ENCODE data around the gene CRAMP1.
"Not testable (repeated sequence)": the region's sequence is repeated elsewhere in the genome, so short reads cannot be mapped to it uniquely, and the experiment has no call there.

CRAMP1 gene

GRCh38 chr16:1612320-1613111 lies at the start of gene CRAMP1:
CRAMP1 (plus strand) TSS chr16:1612360; CDS start chr16:1614640, 2,280 bp downstream.
- no peak for DNase-seq (ENCODE audit: low spot score)

- no peak for DNase-seq (ENCODE audit: low spot score)
Measured at GRCh38 chr16:1563786-1564185, 48.4 kb upstream of the CRAMP1 start.

- DNase-seq (ENCODE audit: low spot score), result no peak
Measured at GRCh38 chr16:1564325-1564724, 47.8 kb upstream of the CRAMP1 start.

- DNase-seq (ENCODE audit: low spot score), result no peak
Measured at GRCh38 chr16:1565083-1565805, 46.9 kb upstream of the CRAMP1 start.

- no peak for DNase-seq (ENCODE audit: low spot score)
Measured at GRCh38 chr16:1567988-1568387, 44.2 kb upstream of the CRAMP1 start.

- no peak for DNase-seq (ENCODE audit: low spot score)
Measured at GRCh38 chr16:1571012-1571671, 41.0 kb upstream of the CRAMP1 start.

GRCh38 chr16:1572673-1573072 lies 39.5 kb upstream of the CRAMP1 start:
- no peak for DNase-seq (ENCODE audit: low spot score)

- DNase-seq (ENCODE audit: low spot score), result no peak
Measured at GRCh38 chr16:1573301-1573700, 38.9 kb upstream of the CRAMP1 start.

- no peak for DNase-seq (ENCODE audit: low spot score)
Measured at GRCh38 chr16:1575578-1575977, 36.6 kb upstream of the CRAMP1 start.

GRCh38 chr16:1579214-1579613 lies 32.9 kb upstream of the CRAMP1 start:
- DNase-seq (ENCODE audit: low spot score), result no peak

- no peak for DNase-seq (ENCODE audit: low spot score)
Measured at GRCh38 chr16:1580256-1580655, 31.9 kb upstream of the CRAMP1 start.

GRCh38 chr16:1580956-1581355 lies 31.2 kb upstream of the CRAMP1 start:
- DNase-seq (ENCODE audit: low spot score), result no peak

GRCh38 chr16:1581804-1582203 lies 30.4 kb upstream of the CRAMP1 start:
- no peak for DNase-seq (ENCODE audit: low spot score)

- DNase-seq (ENCODE audit: low spot score), result no peak
Measured at GRCh38 chr16:1583180-1583579, 29.0 kb upstream of the CRAMP1 start.

- DNase-seq (ENCODE audit: low spot score), result no peak
Measured at GRCh38 chr16:1584926-1585484, 27.2 kb upstream of the CRAMP1 start.

- DNase-seq (ENCODE audit: low spot score), result no peak
Measured at GRCh38 chr16:1590366-1590765, 21.8 kb upstream of the CRAMP1 start.

- DNase-seq (ENCODE audit: low spot score), result no peak
Measured at GRCh38 chr16:1590930-1591705, 21.0 kb upstream of the CRAMP1 start.

GRCh38 chr16:1592446-1592845 lies 19.7 kb upstream of the CRAMP1 start:
- DNase-seq (ENCODE audit: low spot score), result no peak

GRCh38 chr16:1595511-1595910 lies 16.6 kb upstream of the CRAMP1 start:
- not testable (repeated sequence) for DNase-seq (ENCODE audit: low spot score)

GRCh38 chr16:1596516-1596915 lies 15.6 kb upstream of the CRAMP1 start:
- DNase-seq (ENCODE audit: low spot score), result no peak

- no peak for DNase-seq (ENCODE audit: low spot score)
Measured at GRCh38 chr16:1597154-1597553, 15.0 kb upstream of the CRAMP1 start.

GRCh38 chr16:1601031-1601430 lies 11.1 kb upstream of the CRAMP1 start:
- DNase-seq (ENCODE audit: low spot score), result no peak

Data from activated CD4-positive, alpha-beta T cell treated with anti-CD3 and anti-CD28 coated beads, Interleukin-2, Interleukin-4, amounts not matched to agents 100 ng/mL and 50 ng/mL, durations not matched to agents 16 hours and 8 hours (primary cell).